OCI-LY7 (cell line): Measurements from ENCODE around the gene MNT.

Experiments used
- CTCF ChIP-seq: fragments of 200-600 bp; sonication (generic); conservative IDR thresholded peaks from 2 replicates; pipeline ENCODE4 v1.5.1; 2014; ENCODE audit warnings: mild to moderate bottlenecking, antibody characterized with exemption, low read length, moderate library complexity, mixed read lengths
- EZH2phosphoT487 ChIP-seq: fragments of 200-600 bp; sonication (generic); IDR thresholded peaks from 2 replicates; pipeline ENCODE4 v1.6.1; 2018; ENCODE audit warnings: low read depth, borderline replicate concordance, mild to moderate bottlenecking, mixed run types, antibody characterized with exemption, low read length, moderate library complexity, mixed read lengths

GRCh38 chr17:2403044-2403443, 2.2 kb upstream of the MNT start:
- TF ChIP-seq CTCF (no peak), EZH2phosphoT487 (no peak)
